HAP-1 (cell line): ENCODE measurements around the gene IGSF5.

Source experiments
- DNase-seq, 2 experiments: peaks; one replicate each; pipeline ENCODE4 v3.0.0-alpha.2; 2016 to 2020; ENCODE audit warnings: low spot score in 2 of 2
- H3K27me3 ChIP-seq: fragments of 250-450 bp; sonication (Bioruptor Pico); 2 replicates; pipeline ENCODE4 v1.5.1; 2020; ENCODE audit warnings: low read depth, mild to moderate bottlenecking, moderate library complexity
- H3K36me3 ChIP-seq: fragments of 250-450 bp; sonication (Bioruptor Pico); replicated peaks from 2 replicates; pipeline ENCODE4 v1.5.1; 2020; ENCODE audit warnings: mild to moderate bottlenecking
- H3K4me1 ChIP-seq: fragments of 250-450 bp; sonication (Bioruptor Pico); 2 replicates; pipeline ENCODE4 v1.5.1; 2020; ENCODE audit warnings: mild to moderate bottlenecking
- H3K4me3 ChIP-seq: fragments of 250-450 bp; sonication (Bioruptor Pico); 2 replicates; pipeline ENCODE4 v1.5.1; 2020; ENCODE audit warnings: mild to moderate bottlenecking, moderate library complexity
- H3K9me3 ChIP-seq: fragments of 250-450 bp; sonication (Bioruptor Pico); 2 replicates; pipeline ENCODE4 v1.5.1; 2020; ENCODE audit warnings: mild to moderate bottlenecking, moderate library complexity
- in situ Hi-C: fragments of 300-500 bp; cut with MboI; formaldehyde crosslinking; loops from 3 replicates; pipeline ENCODE4 v1.14.3; 2020; ENCODE audit warnings: low sequenced_read_pairs, inconsistent platforms, mixed read lengths

Gene IGSF5

DNA sequence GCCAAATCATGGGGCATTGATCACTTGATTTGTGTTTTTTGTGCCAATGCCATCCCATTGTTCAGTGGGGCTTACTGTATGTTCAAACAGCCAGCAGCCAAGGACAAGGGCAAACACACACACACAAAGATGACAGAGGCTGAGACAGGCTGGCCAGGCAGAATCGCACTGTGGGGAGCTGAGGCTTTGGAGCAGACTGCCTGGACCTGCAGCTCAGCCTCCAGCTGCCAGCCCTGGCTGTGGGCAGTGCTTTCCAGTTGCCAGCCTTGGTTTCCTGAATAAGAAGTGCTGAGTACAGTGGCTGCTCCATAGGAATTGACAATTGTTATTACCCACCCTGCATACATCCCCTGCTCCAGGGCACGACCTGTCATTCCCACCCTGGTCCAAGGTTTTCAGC is 105.3 kb downstream of the IGSF5 start:
- in situ Hi-C loops, result no loop called here
- no peaks in the 10 kb centered on the region for H3K27me3 ChIP-seq
- 0 out of 2 replicates have a peak, but pooled peaks cover 6% of the 10 kb centered on the region for H3K9me3 ChIP-seq
- no peaks in the 10 kb centered on the region for H3K36me3 ChIP-seq
- DNase-seq, result no peak
- H3K4me1 ChIP-seq, result no peaks in the 10 kb centered on the region
- H3K4me3 ChIP-seq, result no peak overlapping the region

DNA sequence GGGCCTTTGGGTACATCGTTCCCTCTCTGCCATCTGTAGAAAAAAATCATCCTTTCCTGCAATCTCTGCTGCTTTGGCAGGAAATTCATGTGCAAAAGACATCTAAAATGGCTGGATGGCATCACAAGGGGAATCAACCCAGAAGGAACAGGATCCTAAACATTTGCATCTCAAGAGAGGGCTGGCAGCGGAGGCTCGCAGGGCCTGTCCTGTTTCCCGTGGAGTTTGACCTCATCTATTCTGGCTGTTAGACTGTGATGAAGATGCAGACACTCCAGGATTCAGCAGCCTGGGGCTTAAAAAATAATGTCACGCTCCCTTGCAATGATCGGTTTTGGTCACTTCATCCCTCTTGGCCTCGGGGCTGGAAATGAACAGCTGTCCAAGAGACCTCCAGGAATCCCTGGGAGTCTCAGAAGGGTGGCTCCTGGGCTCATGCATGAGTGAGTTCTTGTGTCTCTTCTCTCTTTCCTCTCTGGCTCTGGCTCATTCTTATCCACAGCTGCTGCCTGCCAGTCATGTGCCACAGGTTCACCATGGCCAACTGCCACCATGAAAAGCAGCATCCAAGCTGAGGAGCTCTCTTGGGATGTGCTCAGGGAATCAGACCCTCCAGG is 106.1 kb downstream of the IGSF5 start:
- Histone ChIP-seq H3K4me1 (no peaks in the 10 kb centered on the region), H3K27me3 (no peaks in the 10 kb centered on the region), H3K36me3 (no peaks in the 10 kb centered on the region), H3K9me3 (0 out of 2 replicates have a peak, but pooled peaks cover 6% of the 10 kb centered on the region), H3K4me3 (no peak overlapping the region)
- no peak for DNase-seq
- in situ Hi-C loops, result no loop called here
